Fibroblast of the aortic adventitia (primary cell): Measurements from ENCODE around the gene FMNL2. TPM values are rescaled to one million over a fixed set of nuclear protein-coding genes. Genes with fewer than 3 reads are reported as not detected.

Source experiments
- DNase-seq: peaks from one replicate; pipeline ENCODE4 v3.0.0-alpha.2; 2010; ENCODE audit warnings: low read depth
- H3K4me3 ChIP-seq: 2 replicates; pipeline ENCODE4 v1.5.1; 2011; ENCODE audit warnings: low read depth, mild to moderate bottlenecking, control low read depth, low read length, moderate library complexity
- total RNA-seq: library from RNA; depleted of rRNA; stranded (reverse); fragments of >200 nt; gene quantifications from 2 replicates; pipeline ENCODE4 v1.2.3, GENCODE V29; 2012; ENCODE audit warnings: low replicate concordance
- TF ChIP-seq, protein P1 (sequence below): IDR thresholded peaks from 2 replicates; pipeline ENCODE4 v1.5.1; 2011; ENCODE audit warnings: mild to moderate bottlenecking, low read length, control low read depth, inconsistent platforms; ENCODE audit not compliant: insufficient read depth

The FMNL2 gene
- total RNA-seq, 1 donor, result 23.6 TPM

DNA sequence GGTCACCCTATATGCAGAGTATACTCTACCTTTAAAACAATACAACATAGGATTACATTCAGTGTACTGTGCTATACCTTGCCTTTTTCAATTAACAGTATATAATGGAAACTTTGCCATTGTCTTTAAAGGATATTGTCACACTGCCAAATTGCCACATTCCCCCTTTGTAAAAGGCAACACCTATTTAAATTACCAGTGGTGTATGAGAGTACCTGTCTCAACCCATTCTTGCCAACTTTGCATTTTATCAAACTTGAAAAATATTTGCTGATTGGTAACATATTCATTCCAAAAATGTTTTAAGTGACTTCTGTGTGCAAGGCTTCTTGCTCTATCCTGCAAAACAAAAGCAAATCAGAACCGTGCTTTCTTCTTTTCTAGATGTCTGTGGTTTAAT lies 92.9 kb downstream of the FMNL2 start:
- no peak for DNase-seq
- no peak overlapping the region for H3K4me3 ChIP-seq
- TF ChIP-seq, protein P1, sequence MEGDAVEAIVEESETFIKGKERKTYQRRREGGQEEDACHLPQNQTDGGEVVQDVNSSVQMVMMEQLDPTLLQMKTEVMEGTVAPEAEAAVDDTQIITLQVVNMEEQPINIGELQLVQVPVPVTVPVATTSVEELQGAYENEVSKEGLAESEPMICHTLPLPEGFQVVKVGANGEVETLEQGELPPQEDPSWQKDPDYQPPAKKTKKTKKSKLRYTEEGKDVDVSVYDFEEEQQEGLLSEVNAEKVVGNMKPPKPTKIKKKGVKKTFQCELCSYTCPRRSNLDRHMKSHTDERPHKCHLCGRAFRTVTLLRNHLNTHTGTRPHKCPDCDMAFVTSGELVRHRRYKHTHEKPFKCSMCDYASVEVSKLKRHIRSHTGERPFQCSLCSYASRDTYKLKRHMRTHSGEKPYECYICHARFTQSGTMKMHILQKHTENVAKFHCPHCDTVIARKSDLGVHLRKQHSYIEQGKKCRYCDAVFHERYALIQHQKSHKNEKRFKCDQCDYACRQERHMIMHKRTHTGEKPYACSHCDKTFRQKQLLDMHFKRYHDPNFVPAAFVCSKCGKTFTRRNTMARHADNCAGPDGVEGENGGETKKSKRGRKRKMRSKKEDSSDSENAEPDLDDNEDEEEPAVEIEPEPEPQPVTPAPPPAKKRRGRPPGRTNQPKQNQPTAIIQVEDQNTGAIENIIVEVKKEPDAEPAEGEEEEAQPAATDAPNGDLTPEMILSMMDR, result no peak

DNA sequence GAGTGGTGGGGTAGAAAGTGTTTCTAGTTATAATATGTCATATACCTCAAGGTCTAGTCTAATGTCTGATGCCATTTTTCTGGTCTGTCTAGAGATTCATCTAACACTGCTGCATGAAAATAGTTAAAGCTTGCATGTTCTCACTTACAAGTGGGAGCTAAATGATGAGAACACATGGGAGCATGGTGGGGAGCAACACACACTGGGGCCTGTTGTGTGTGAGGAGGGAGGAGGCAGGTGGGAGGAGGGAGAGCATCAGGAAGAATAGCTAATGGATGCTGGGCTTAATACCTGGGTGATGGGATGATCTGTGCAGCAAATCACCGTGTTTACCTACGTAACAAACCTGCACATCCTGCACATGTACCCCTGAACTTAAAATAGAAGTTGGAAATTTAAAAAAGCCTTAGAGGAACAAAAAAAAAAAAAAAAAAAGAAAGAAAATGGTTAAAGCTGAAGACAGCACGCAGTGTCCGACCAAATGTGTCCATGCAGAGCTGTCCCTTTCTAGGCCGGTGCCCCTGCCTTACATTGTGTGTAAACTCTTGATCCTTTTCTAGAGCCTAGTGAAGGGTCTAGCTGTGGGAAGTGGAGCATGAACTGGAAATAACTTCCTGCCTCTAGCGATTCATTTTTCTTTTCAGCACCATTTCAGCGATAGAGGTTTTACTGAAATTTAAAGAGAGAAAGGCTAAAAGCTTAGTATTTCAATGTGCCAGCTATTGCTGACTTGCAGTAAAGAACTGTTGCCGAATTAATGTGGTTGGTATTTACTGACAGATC lies 94.0 kb downstream of the FMNL2 start:
- no peak overlapping the region for H3K4me3 ChIP-seq
- TF ChIP-seq, protein P1, result no peak
- no peak for DNase-seq

DNA sequence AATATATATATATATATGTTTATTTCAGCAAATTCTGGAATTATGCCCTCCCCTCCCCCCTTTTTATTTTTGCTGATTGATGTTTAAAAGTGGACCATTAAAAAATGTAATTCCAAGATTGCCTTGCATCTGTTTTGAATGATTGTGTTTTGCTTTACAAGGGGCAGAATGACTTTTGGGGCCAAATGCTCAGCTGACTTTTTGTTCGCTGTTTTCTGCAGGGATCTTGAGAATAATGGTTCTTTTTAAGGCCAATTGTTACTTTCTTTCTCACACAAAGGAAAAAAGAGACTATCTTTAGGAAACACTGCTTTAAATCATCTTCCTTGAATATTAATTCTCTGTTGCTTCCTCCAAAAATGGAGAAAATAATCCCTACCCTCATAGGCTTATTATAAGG lies 95.9 kb downstream of the FMNL2 start:
- no peak overlapping the region for H3K4me3 ChIP-seq
- TF ChIP-seq, protein P1, result no peak
- DNase-seq, result no peak

DNA sequence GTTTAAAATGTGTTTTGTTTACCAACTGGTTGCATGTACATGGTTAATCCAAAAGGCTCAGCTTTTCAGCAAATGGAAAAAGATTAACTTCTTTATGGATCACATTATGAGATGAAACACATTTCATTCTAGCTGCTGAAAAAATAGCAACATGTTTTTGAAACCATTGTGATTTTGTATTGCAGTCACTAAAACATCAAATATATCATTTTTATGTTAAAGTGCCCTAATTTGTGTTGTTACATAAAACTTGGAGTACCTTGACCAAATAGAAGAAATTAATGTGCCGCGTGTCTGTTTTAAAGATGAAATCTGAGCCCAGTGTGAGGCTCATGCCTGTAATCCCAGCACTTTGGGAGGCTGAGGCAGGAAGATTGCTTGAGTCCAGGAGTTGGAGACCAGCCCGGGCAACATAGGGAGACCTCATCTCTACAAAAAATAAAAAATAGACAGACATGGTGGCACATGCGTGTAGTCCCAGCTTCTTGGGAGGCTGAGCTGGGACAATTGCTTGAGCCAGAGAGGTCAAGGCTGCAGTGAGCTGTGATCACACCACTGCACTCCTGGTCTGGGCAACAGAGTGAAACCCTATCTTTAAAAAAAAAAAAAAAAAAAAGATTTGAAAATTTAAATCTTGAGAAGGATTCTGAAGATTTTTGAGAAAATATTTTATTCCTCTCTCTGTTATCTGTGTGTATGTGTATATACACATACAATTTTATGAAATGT lies 96.6 kb downstream of the FMNL2 start:
- TF ChIP-seq, protein P1, result no peak
- H3K4me3 ChIP-seq, result no peak overlapping the region
- DNase-seq, result no peak

DNA sequence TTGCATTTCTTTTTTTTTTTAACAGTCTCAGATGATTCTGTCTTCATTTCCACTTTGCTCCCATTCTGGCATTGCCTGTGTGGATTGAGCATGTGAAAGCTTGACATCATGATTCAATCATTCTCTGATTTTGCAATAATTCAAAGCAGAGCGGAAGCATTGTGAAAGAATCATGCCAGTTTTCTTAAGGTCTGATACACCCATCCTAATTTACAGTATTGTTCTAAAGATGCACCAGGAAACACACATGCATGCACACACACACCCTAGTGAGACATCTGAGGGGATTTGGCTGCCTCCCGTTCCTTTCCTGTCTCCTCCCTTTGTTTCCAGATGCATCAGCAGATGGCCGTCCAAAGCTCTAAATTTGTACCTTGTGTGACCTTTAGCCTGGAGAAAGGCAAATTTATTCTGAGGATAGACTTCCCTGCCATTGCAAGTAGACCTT lies 97.3 kb downstream of the FMNL2 start:
- H3K4me3 ChIP-seq, result no peak overlapping the region
- TF ChIP-seq, protein P1, result no peak
- DNase-seq, result peak; percentile 97

DNA sequence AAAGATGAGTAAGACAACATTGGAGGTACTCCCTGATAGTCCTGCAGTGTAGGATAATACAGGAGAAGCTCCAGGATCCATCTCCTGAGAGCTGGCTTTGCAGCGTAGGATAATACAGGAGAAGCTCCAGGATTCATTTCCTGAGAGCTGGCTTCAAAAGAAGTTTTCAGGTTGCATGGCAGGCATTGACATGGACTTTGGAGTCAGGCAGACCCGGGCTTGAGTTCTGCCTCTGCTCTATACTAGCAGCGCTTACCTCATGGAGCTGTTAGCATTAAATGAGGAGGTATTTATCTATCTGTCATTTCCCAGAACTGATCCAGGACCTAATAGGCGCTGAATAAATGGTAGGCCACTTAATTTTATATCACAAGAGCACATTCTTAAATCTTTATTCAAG lies 97.8 kb downstream of the FMNL2 start:
- no peak overlapping the region for H3K4me3 ChIP-seq
- DNase-seq, result no peak
- TF ChIP-seq, protein P1, result no peak
